ENCODE data around the gene COL16A1.

DNA sequence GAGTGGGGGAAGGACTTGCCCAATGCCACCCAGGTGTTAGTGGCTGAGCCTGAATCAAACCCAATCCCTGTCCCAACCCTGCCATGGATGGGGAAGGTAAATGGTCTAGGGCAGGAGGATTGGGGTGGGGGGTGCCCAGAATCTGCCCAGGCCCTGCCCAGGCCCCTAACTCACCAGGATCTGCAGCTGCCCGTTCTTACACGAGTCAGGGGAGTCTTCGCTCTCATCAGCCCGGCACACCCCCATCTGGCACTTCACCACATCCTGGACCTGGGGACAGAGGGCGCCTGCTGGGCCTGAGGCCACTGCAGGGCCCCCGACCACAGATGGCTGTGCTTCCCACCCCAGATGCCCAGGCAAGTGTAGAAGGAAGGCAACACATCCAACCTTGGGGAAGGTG, 28.5 kb upstream of the COL16A1 start:
- no peak for TF ChIP-seq EP300 (IDR thresholded peaks at IDR 0.05)
- TF ChIP-seq, protein P1, sequence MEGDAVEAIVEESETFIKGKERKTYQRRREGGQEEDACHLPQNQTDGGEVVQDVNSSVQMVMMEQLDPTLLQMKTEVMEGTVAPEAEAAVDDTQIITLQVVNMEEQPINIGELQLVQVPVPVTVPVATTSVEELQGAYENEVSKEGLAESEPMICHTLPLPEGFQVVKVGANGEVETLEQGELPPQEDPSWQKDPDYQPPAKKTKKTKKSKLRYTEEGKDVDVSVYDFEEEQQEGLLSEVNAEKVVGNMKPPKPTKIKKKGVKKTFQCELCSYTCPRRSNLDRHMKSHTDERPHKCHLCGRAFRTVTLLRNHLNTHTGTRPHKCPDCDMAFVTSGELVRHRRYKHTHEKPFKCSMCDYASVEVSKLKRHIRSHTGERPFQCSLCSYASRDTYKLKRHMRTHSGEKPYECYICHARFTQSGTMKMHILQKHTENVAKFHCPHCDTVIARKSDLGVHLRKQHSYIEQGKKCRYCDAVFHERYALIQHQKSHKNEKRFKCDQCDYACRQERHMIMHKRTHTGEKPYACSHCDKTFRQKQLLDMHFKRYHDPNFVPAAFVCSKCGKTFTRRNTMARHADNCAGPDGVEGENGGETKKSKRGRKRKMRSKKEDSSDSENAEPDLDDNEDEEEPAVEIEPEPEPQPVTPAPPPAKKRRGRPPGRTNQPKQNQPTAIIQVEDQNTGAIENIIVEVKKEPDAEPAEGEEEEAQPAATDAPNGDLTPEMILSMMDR (IDR thresholded peaks at IDR 0.05) = no peak
- no peak for TF ChIP-seq POLR2A (IDR thresholded peaks at IDR 0.05)

All from sigmoid colon (tissue), 4 donors.